GM12873 (cell line): ENCODE data around the gene RNF5.

Experiments
- TF ChIP-seq, protein P1 (sequence below): IDR thresholded peaks from 2 replicates; pipeline ENCODE4 v1.5.1; 2012; ENCODE audit warnings: low read depth, mild to moderate bottlenecking, moderate library complexity, low read length, control low read depth; ENCODE audit not compliant: insufficient read depth; ENCODE audit errors: missing control alignments

RNF5 gene

DNA sequence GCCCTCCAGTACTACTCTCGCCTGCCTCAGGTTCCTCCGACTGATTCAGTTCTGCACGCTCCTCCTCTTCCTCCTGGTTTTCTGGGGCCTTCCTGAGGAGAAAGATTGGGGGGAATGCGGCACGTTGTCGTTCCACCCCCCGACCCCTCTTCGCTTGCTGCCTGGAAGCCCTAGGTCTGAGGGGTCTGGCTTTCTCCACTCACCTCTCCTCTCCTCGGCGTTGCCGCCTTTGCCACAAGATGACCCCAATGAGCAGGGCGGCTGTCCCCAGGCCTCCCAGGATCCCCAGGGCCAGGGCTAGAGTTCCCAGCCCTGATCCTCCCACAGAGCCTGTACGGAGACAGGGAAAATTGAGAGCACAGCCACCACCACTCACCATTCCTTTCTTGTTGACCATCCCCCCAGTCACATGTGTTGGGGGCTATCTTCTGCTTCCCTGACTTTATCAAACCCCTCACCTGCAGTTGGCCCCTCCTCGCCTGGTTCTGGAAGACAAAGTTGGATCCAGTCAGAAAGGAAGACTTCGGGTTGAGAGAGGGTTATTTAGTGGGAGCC, 3.0 kb downstream of the RNF5 start:
- TF ChIP-seq, protein P1, sequence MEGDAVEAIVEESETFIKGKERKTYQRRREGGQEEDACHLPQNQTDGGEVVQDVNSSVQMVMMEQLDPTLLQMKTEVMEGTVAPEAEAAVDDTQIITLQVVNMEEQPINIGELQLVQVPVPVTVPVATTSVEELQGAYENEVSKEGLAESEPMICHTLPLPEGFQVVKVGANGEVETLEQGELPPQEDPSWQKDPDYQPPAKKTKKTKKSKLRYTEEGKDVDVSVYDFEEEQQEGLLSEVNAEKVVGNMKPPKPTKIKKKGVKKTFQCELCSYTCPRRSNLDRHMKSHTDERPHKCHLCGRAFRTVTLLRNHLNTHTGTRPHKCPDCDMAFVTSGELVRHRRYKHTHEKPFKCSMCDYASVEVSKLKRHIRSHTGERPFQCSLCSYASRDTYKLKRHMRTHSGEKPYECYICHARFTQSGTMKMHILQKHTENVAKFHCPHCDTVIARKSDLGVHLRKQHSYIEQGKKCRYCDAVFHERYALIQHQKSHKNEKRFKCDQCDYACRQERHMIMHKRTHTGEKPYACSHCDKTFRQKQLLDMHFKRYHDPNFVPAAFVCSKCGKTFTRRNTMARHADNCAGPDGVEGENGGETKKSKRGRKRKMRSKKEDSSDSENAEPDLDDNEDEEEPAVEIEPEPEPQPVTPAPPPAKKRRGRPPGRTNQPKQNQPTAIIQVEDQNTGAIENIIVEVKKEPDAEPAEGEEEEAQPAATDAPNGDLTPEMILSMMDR, result no peak

DNA sequence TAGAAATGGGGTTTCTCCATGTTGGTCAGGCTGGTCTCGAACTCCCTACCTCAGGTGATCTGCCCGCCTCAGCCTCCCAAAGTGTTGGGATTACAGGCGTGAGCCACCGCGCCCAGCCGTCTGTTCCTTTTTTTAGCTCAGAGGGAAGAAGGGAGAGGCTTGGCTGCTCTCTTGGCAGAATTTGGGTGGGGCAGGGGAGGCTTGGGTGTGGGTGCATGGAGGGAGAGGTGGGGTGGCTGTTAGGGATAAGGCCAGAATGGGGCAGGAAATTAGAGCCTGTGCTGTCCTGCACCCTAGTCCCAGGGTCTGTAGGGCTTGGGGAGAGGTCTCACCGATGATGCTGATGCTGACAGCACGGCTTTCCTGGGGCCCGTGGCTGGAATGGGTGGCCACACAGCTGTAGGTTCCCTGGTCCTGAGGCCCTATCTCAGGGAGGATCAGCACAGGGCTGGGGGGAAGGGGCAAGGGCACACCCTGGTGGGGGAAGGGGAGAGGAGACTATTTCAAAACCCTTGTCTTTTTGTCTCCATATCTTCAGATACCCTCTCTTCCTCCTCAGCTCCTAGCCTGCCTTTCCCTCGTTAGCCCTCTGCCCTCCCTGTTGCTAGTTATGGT, 3.8 kb downstream of the RNF5 start:
- TF ChIP-seq, protein P1, result no peak

DNA sequence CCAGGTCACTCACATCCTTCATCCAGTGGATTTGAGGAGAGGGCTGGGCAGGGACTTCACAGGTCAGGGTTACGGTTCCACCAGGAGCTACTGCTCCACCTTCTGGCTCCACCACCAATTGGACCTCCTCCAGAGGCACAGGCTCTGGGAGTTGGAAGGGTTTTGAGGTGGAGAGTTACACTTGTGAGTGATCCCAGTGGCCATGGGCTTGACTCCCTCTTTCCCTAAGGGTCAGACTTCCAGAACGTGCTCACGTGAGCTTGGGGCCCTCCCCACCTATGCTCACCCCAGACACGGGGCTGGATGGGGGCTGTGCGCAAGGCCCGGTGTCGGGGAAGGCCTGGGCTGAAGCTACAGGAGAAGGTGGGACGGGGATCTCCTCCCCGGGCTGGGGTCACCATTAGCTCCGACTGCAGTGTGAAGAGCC, 4.4 kb downstream of the RNF5 start:
- TF ChIP-seq, protein P1, result no peak

DNA sequence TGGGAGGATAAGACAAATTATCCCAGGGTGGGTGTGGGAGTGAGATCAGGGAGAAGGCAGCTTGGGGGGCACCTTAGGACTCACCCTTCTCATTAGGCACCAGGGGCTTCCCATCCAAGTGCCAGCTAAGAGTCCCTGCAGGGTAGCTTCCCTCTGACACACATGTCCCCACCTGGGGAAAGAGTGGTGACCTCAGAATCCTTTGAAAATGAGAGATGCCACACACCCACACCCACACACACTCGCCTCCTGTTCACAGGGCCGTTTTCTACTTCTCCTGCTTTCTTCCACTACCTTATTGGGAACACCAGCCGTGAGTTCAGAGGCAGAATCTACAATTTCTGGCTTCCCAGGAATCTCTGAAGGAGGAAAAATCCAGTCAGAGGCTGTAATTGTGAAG, 4.8 kb downstream of the RNF5 start:
- TF ChIP-seq, protein P1, result no peak

DNA sequence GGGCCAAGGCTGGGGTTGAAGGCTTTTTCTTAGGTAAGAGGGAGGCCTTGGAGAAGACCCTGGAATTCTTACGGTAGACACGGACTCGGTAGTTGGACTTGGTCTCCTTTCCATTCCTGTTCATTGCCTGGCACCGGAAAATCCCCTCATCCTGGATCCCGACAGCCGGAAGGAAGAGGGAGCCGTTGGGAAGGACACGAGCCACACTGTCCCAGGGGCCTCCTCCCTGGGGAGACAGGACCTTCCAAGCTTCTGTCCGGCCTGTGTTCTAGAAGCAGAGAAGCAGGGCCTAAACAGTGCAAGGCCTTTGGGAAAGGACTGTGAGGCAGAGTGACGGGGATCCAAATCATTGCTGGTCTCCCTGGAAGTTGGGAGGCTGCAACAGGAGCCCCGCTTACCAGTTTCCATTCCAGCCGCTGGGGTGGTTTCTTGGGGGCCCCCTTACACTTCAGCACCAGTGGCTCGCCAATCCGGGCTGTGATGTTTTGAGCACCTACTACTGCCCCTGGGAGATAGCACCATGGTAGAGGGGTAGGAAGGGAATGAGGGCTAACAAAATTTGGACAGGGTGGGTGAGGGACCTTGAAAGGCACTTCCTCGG, 5.4 kb downstream of the RNF5 start:
- TF ChIP-seq, protein P1, result no peak

DNA sequence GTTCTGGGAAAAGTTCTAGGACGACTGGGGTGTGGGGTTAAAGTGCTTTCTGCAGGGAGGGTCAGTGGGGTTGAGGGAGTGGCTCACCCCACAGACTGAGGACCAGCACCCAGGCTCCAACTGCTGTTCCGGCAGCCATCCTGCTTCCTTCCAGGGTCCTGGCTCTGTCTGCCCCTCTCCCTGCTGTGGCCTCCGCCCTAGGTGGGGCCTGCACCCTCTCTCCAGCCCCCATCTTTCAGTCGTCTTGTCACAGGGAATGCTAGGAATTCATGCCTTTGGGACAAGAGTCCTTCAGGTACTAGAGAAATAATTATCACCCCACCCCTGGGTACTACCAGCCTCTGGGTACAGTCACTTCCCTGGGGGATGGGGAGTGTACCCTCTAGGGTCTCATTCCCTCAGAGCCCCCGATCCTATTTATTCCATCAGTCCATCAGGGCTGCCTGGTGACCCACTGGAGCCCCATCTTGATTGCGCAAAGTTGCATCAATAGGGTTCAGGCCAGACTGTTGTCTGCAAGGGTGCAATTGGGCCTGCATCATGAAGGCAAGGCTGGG, 6.0 kb downstream of the RNF5 start, which contains the start of gene AGER:
AGER (minus strand) TSS at position 170 of the 557 bp plus-strand sequence; CDS start at position 139, 31 bp downstream.
- TF ChIP-seq, protein P1, result no peak

DNA sequence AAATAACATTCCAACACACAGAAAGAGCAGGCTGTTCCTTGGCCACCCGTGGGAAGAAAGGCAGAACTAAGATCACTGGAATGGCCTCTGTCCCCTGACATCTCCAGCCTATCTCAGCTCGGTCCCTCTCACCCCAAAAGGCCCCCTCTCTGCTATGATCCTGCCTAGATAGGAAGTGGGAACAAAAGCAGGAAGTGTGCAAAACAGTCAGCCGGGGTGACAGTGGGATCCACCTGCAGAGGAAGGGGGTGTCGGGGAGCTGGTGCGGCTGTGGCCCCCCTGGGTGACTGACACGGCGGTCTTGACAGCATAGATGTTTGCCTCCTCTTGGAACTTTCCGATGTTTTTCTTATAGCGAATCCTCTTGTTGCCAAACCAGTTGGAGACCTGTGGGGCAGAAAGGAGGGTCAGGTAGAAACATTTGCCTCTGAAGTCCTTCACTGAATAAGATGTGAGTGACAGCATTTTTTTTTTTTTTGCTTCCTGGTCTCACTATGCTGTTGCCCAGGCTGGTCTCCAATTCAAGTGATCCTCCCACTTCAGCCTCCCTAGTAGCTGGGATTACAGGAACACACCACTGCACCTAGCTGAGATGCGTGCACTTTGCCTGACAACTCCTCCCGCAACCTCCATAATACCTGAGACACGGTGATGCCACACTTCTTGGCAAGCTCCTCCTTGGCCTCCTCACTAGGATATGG, 9.0 kb downstream of the RNF5 start:
- TF ChIP-seq, protein P1, result no peak
